OCI-LY7 (cell line): ENCODE data around the gene PLEKHM1. TPM values are rescaled to one million over a fixed set of nuclear protein-coding genes. Genes with fewer than 3 reads are reported as not detected.

Experiments
- BruUV-seq: library from RNA; stranded (reverse); fragments of 400-500 nt; replicated peaks from 2 replicates; lab custom pipeline; 2021; lab: Mats Ljungman, UMichigan
- CTCF ChIA-PET: fragments of 300-600 bp; sonication (Branson Sonifier 250); formaldehyde crosslinking; loops from one replicate; lab custom pipeline; 2022; ENCODE audit warnings: antibody characterized with exemption; ENCODE audit not compliant: unreplicated experiment; lab: Charles Lee
- POLR2A ChIA-PET: fragments of 300-600 bp; sonication (Branson Sonifier 250); formaldehyde crosslinking; loops from one replicate; lab custom pipeline; 2022; ENCODE audit warnings: antibody characterized with exemption; lab: Charles Lee
- DNase-seq: peaks from one replicate; pipeline ENCODE4 v3.0.0-alpha.2; 2015; ENCODE audit warnings: low spot score
- H2AFZ ChIP-seq: fragments of 200-600 bp; sonication (generic), shearing (Covaris generic); 2 replicates; pipeline ENCODE4 v1.6.1; 2014; ENCODE audit warnings: mild to moderate bottlenecking, antibody characterized with exemption, low read length, moderate library complexity
- H3K27ac ChIP-seq: fragments of 200-600 bp; sonication (generic); 2 replicates; pipeline ENCODE4 v1.5.1; 2014; ENCODE audit warnings: mixed run types, low read depth, mild to moderate bottlenecking, moderate library complexity, low read length, inconsistent platforms; ENCODE audit not compliant: poor library complexity, severe bottlenecking
- H3K36me3 ChIP-seq: fragments of 200-600 bp; sonication (generic); 2 replicates; pipeline ENCODE4 v1.6.1; 2014; ENCODE audit warnings: mild to moderate bottlenecking, antibody characterized with exemption, low read length, moderate library complexity, mixed read lengths; ENCODE audit not compliant: insufficient read depth
- H3K4me1 ChIP-seq: fragments of 200-600 bp; sonication (generic); 2 replicates; pipeline ENCODE4 v1.5.1; 2014; ENCODE audit warnings: mild to moderate bottlenecking, low read length; ENCODE audit not compliant: insufficient read depth, poor library complexity, severe bottlenecking
- H3K4me2 ChIP-seq: fragments of 200-600 bp; sonication (generic); 2 replicates; pipeline ENCODE4 v1.6.1; 2014; ENCODE audit warnings: mild to moderate bottlenecking, low read length
- H3K4me3 ChIP-seq: fragments of 200-600 bp; sonication (generic); 2 replicates; pipeline ENCODE4 v1.5.1; 2014; ENCODE audit warnings: mild to moderate bottlenecking, low read depth, low read length; ENCODE audit not compliant: poor library complexity, severe bottlenecking
- H3K79me2 ChIP-seq: fragments of 200-600 bp; sonication (generic); 2 replicates; pipeline ENCODE4 v1.6.1; 2016; ENCODE audit warnings: low read depth, mild to moderate bottlenecking, low read length, moderate library complexity, mixed read lengths; ENCODE audit not compliant: insufficient read depth
- H3K9me2 ChIP-seq: fragments of 200-600 bp; sonication (generic); 2 replicates; pipeline ENCODE4 v1.6.1; 2016; ENCODE audit warnings: mild to moderate bottlenecking, low read length, mixed read lengths; ENCODE audit not compliant: insufficient read depth
- H3K9me3 ChIP-seq: fragments of 200-600 bp; sonication (generic); 2 replicates; pipeline ENCODE4 v1.6.1; 2014; ENCODE audit warnings: mild to moderate bottlenecking, mixed run types, low read length, mixed read lengths
- H4K20me1 ChIP-seq: fragments of 200-600 bp; sonication (generic); 2 replicates; pipeline ENCODE4 v1.6.1; 2014; ENCODE audit warnings: mild to moderate bottlenecking, antibody characterized with exemption, low read length, moderate library complexity, mixed read lengths; ENCODE audit not compliant: insufficient read depth
- CTCF ChIP-seq: fragments of 200-600 bp; sonication (generic); conservative IDR thresholded peaks from 2 replicates; pipeline ENCODE4 v1.5.1; 2014; ENCODE audit warnings: mild to moderate bottlenecking, antibody characterized with exemption, low read length, moderate library complexity, mixed read lengths
- EZH2phosphoT487 ChIP-seq: fragments of 200-600 bp; sonication (generic); IDR thresholded peaks from 2 replicates; pipeline ENCODE4 v1.6.1; 2018; ENCODE audit warnings: low read depth, borderline replicate concordance, mild to moderate bottlenecking, mixed run types, antibody characterized with exemption, low read length, moderate library complexity, mixed read lengths
- intact Hi-C: fragments of 100-400 bp; cut with micrococcal nuclease; formaldehyde crosslinking; loops from one replicate; pipeline ENCODE4 v1.10.0; 2022; ENCODE audit not compliant: unreplicated experiment
- total RNA-seq, 2 experiments: library from RNA; depleted of rRNA in 1 of 2; stranded (reverse); fragments of >200 nt in 1 of 2; shearing (Covaris generic) in 1 of 2; gene quantifications; 2 replicates each; pipeline ENCODE4 v1.2.3, GENCODE V29; 2014 to 2022

Gene PLEKHM1
- total RNA-seq, 2 experiments from 2014 or later: 11.8 to 29.3 TPM

GRCh38 chr17:45430738-45431530 lies 59.6 kb downstream of the PLEKHM1 start:
- intact Hi-C loops: no loop called here
- CTCF ChIA-PET: no interaction called here
- DNase-seq: peak; percentile 37

GRCh38 chr17:45430006-45430737 lies 60.3 kb downstream of the PLEKHM1 start:
- no peaks in the 10 kb centered on the region for H3K36me3 ChIP-seq
- no peak for DNase-seq
- no peaks in the 10 kb centered on the region for H3K79me2 ChIP-seq
- H3K4me3 ChIP-seq: peak overlapping the region; percentile 61
- H3K9me2 ChIP-seq: no peaks in the 10 kb centered on the region
- ChIA-PET POLR2A (no interaction called here), CTCF (no interaction called here)
- H4K20me1 ChIP-seq: no peaks in the 10 kb centered on the region
- no TSS peak for BruUV-seq
- TF ChIP-seq CTCF (no peak), EZH2phosphoT487 (no peak)
- peak overlapping the region; percentile 73 for H3K4me2 ChIP-seq
- H3K27ac ChIP-seq: no peak overlapping the region
- intact Hi-C loops: no loop called here
- H3K4me1 ChIP-seq: peaks cover 41% of the 10 kb centered on the region
- no peak overlapping the region for H2AFZ ChIP-seq
- H3K9me3 ChIP-seq: no peaks in the 10 kb centered on the region

More at GRCh38 chr17:45430738-45431530, 59.6 kb downstream of the PLEKHM1 start:
- Histone ChIP-seq H2AFZ (peak overlapping the region; percentile 23; the same call in 1 of the 2 replicates), H3K4me2 (peak overlapping the region; percentile 73), H3K9me3 (no peaks in the 10 kb centered on the region), H3K36me3 (no peaks in the 10 kb centered on the region), H3K27ac (no peak overlapping the region), H3K4me1 (peaks cover 41% of the 10 kb centered on the region), H3K9me2 (no peaks in the 10 kb centered on the region), H3K79me2 (no peaks in the 10 kb centered on the region), H3K4me3 (peak overlapping the region; percentile 61), H4K20me1 (no peaks in the 10 kb centered on the region)
- no peak for TF ChIP-seq CTCF
- TF ChIP-seq EZH2phosphoT487: no peak
- no TSS peak for BruUV-seq
- POLR2A ChIA-PET: no interaction called here
